K562 (cell line): ENCODE data around the gene GRB10.

Source experiments
- CTCF ChIP-seq, 3 experiments: IDR thresholded peaks in 2 of 3; conservative IDR thresholded peaks in 1 of 3; 2 replicates each; pipeline ENCODE4 v1.5.1; 2011 to 2012; ENCODE audit warnings: low read length in 3 of 3, mild to moderate bottlenecking in 3 of 3, control low read depth in 2 of 3, improper control_type of control experiment in 1 of 3, inconsistent platforms in 1 of 3, low read depth in 1 of 3, mixed read lengths in 1 of 3, moderate library complexity in 1 of 3; ENCODE audit not compliant: insufficient read depth in 2 of 3
- GABPA ChIP-seq: fragments of 200-800 bp; sonication (Bioruptor generic); conservative IDR thresholded peaks from 2 replicates; pipeline ENCODE4 v1.6.1; 2016; ENCODE audit warnings: low read depth, missing genetic modification characterization, missing compliant biosample characterization
- GABPB1 ChIP-seq: sonication (generic); formaldehyde crosslinking; IDR thresholded peaks from 2 replicates; pipeline ENCODE4 v1.8.0; 2022; ENCODE audit warnings: mild to moderate bottlenecking, missing genetic modification reagents
- GTF2F1 ChIP-seq: IDR thresholded peaks from 2 replicates; pipeline ENCODE4 v1.6.1; 2011; ENCODE audit warnings: low read depth, low read length, improper control_type of control experiment
- GTF3C2 ChIP-seq: IDR thresholded peaks from 3 replicates; pipeline ENCODE4 v1.6.1; 2011; ENCODE audit warnings: borderline replicate concordance, mild to moderate bottlenecking, moderate library complexity; ENCODE audit not compliant: insufficient read length; ENCODE audit errors: extremely low read depth
- HNRNPLL ChIP-seq: fragments of 200-400 bp; formaldehyde crosslinking; IDR thresholded peaks from 2 replicates; pipeline ENCODE4 v1.6.1; 2017; ENCODE audit warnings: low read length, low read depth, mild to moderate bottlenecking; ENCODE audit not compliant: poor library complexity, severe bottlenecking
- JUND ChIP-seq, 2 experiments: IDR thresholded peaks; 2 replicates in 1 of 2; 3 replicates in 1 of 2; pipeline ENCODE4 v1.6.1; 2011; ENCODE audit warnings: borderline replicate concordance in 2 of 2, low read depth in 2 of 2, low read length in 2 of 2, improper control_type of control experiment in 1 of 2, missing biosample characterization in 1 of 2, missing genetic modification characterization in 1 of 2, missing genetic modification reagents in 1 of 2
- MAFF ChIP-seq: IDR thresholded peaks from 2 replicates; pipeline ENCODE4 v1.6.1; 2012; ENCODE audit warnings: low read length, improper control_type of control experiment
- NBN ChIP-seq: fragments of 450-650 bp; IDR thresholded peaks from 2 replicates; pipeline ENCODE4 v1.6.1; 2016; ENCODE audit warnings: low read depth, mild to moderate bottlenecking
- PYGO2 ChIP-seq: fragments of 450-650 bp; IDR thresholded peaks from 2 replicates; pipeline ENCODE4 v1.6.1; 2016; ENCODE audit warnings: mild to moderate bottlenecking, missing genetic modification characterization, moderate library complexity, missing compliant biosample characterization
- RAD21 ChIP-seq, 2 experiments: fragments of 250-450 bp in 1 of 2; fragments of 450-650 bp in 1 of 2; sonication (Bioruptor Pico) in 1 of 2; formaldehyde crosslinking in 1 of 2; IDR thresholded peaks in 1 of 2; conservative IDR thresholded peaks in 1 of 2; 2 replicates each; pipeline versions ENCODE4 v1.4.0 to v1.8.0; 2020 to 2022; ENCODE audit warnings: mild to moderate bottlenecking in 2 of 2, moderate library complexity in 1 of 2
- SMARCE1 ChIP-seq: fragments of 450-650 bp; IDR thresholded peaks from 2 replicates; pipeline ENCODE4 v1.7.1; 2016; ENCODE audit warnings: mild to moderate bottlenecking
- XRCC4 ChIP-seq: IDR thresholded peaks from one replicate; pipeline ENCODE4 v1.6.1; 2011; ENCODE audit not compliant: insufficient read depth, insufficient read length; ENCODE audit errors: extremely low read depth
- ZNF431 ChIP-seq: sonication (generic); formaldehyde crosslinking; IDR thresholded peaks from 2 replicates; pipeline ENCODE4 v1.8.0; 2022; ENCODE audit warnings: mild to moderate bottlenecking, missing genetic modification reagents

GRCh38 chr7:50826371-50827172 is 43.9 kb upstream of the GRB10 start:
- TF ChIP-seq HNRNPLL (no peak), GTF3C2 (no peak), GABPA (tag) (no peak), ZNF431 (CRISPR knock-in tag) (no peak), SMARCE1 (no peak), CTCF (IDR thresholded peaks at IDR 0.05 in 2 of 3, conservative IDR thresholded peaks at IDR 0.05 in 1 of 3; ENCODE audit: insufficient read depth in 2 of 3, low read depth in 1 of 3, low read length in 3 of 3) (no peak), GTF2F1 (no peak), NBN (no peak), JUND (IDR thresholded peaks at IDR 0.05; ENCODE audit: borderline replicate concordance, low read depth, low read length) (peak; percentile 74; the same call in 1 of the 2 replicates), JUND (tag; IDR thresholded peaks at IDR 0.05; ENCODE audit: borderline replicate concordance, low read depth, low read length) (peak; percentile 58; the same call in 2 of the 3 replicates), GABPB1 (CRISPR knock-in tag) (no peak), XRCC4 (no peak), MAFF (no peak), RAD21 (CRISPR knock-in tag; conservative IDR thresholded peaks at IDR 0.05 in 1 of 2, IDR thresholded peaks at IDR 0.05 in 1 of 2) (0 out of 4 replicates have a peak, but pooled peaks of 1 of the 2 experiments have one; percentile 7), PYGO2 (tag) (no peak)
